Fibroblast of pulmonary artery (primary cell): ENCODE results near the gene PPM1L.

ENCODE experiments used
- DNase-seq: peaks from one replicate; pipeline ENCODE4 v3.0.0-alpha.2; 2010; ENCODE audit warnings: low read depth
- H3K4me3 ChIP-seq: replicated peaks from 2 replicates; pipeline ENCODE4 v1.5.1; 2011; ENCODE audit warnings: low read depth, mild to moderate bottlenecking, control low read depth, low read length, moderate library complexity
- TF ChIP-seq, protein P1 (sequence below): IDR thresholded peaks from 2 replicates; pipeline ENCODE4 v1.5.1; 2011; ENCODE audit warnings: mild to moderate bottlenecking, control low read depth, low read length, inconsistent platforms; ENCODE audit errors: missing control alignments

The PPM1L gene

DNA sequence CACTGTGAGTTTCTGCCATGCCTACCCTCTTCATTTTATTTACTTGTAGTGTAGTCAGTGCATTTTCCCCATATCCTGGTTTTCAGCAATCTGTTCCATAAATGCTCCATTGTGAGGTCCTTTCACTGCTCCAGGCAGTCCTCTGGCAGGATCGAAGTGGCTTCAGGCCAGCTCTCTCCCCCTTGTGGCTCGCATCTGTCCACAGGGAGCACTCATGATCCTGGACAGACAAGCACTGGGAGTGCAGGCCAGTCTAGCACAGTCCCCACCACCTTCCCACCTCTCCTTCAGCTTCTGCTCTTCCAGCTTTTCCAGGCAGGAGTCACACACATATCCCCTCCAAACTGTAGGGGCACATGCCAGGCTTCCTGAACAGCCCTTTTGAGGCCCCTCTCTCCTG, 173.6 kb downstream of the PPM1L start:
- no peak overlapping the region for H3K4me3 ChIP-seq
- TF ChIP-seq, protein P1, sequence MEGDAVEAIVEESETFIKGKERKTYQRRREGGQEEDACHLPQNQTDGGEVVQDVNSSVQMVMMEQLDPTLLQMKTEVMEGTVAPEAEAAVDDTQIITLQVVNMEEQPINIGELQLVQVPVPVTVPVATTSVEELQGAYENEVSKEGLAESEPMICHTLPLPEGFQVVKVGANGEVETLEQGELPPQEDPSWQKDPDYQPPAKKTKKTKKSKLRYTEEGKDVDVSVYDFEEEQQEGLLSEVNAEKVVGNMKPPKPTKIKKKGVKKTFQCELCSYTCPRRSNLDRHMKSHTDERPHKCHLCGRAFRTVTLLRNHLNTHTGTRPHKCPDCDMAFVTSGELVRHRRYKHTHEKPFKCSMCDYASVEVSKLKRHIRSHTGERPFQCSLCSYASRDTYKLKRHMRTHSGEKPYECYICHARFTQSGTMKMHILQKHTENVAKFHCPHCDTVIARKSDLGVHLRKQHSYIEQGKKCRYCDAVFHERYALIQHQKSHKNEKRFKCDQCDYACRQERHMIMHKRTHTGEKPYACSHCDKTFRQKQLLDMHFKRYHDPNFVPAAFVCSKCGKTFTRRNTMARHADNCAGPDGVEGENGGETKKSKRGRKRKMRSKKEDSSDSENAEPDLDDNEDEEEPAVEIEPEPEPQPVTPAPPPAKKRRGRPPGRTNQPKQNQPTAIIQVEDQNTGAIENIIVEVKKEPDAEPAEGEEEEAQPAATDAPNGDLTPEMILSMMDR: no peak
- DNase-seq: peak; percentile 11

DNA sequence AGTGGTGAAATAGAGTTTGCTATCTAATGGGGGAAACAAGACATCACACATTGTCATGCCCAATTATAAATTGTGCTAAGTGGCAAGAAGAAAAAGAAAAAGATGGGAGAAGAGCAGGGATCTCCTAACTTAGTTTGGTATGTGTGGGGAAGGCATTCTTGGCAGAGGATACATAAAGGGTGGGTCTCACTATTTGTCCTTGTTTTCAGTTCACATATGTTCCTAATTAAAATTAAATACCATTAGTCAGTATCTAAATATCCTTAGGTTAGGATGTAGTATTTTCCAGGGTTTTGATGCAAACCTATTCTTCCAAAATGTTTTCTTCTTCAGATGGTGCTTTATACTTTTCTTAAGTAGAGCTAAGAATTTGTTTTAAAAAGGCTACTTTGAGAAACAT, 175.4 kb downstream of the PPM1L start:
- DNase-seq: no peak
- H3K4me3 ChIP-seq: no peak overlapping the region
- TF ChIP-seq, protein P1: no peak

DNA sequence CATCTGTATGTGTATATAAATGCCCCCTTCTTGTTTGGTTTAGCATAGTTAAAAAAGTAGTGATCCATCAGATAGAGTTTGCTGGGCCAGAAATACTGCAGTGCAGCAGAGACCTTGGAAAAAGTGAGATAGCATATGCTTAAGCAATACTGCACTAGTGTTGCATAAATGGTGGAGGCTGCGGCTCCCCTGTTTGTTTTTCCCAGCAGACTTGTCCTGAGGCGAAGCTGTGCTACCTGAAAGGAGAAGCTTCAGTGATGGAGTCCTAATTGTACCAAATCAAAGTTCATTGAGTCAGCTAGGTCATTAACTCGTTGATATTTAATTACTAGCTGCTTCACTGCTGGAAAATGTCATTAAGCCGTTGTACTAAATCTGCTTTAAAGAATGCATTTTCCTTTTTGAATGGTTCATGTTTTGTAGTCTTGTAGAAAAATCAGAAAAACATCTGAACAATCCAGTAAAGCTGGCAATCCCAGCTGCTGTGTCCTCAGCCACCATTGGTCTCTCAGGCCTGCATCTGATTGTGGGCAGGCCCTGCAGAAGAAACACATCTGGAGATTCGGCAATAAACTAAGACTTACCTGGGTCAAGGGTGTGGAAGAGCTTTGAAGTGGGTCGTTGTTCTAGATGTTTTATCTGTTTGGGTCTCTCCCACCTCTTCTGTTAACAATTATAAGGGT, 179.5 kb downstream of the PPM1L start:
- DNase-seq: peak; percentile 19
- TF ChIP-seq, protein P1: no peak
- H3K4me3 ChIP-seq: no peak overlapping the region

DNA sequence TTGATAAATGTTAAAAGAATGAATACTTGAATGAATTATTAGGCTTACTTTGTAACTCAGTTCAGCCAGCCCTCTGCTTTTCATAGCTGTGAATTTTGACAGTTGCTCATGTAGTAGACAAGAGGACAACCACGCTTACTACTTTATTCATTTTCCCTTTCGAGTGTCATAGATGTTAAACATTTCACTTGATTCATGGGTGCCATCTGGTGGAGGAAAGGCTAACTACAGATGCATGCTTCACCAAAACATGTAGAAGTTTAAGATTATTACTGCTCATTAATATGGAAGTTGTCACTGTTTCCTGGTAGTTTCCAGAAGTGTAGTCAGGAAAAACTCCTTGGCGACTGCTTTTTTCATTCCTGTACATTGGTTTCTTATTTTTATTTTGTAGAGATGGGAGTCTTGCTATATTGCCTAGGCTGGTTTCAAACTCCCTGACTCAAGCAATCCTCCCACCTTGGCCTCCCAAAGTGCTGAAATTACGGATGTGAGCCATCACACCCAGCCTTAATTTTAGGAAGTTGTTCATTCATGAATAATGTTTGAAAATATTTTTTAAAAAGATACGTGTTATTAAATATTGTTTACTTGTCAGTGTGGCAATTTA, 186.0 kb downstream of the PPM1L start:
- peak; percentile 83 for DNase-seq
- no peak overlapping the region for H3K4me3 ChIP-seq
- TF ChIP-seq, protein P1: peak; percentile 93

DNA sequence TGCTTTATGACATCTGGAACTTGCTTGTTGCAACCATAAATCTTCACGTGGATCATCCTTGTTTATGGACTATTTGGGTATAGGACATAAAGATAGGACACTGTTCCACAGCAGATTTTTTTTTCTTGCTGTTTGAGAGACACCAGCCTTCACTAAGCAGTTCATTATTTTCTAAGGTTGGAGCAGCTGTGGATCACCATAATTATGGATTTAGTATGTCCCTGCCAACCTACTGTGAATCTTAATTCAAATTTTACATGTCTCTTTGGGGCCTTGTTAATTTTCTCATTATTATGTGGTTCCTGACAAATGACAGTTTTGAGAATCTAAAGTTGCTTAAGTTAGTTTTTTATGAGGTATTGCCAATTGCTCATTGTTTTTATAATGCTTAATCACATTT, 188.0 kb downstream of the PPM1L start:
- no peak for DNase-seq
- TF ChIP-seq, protein P1: no peak

DNA sequence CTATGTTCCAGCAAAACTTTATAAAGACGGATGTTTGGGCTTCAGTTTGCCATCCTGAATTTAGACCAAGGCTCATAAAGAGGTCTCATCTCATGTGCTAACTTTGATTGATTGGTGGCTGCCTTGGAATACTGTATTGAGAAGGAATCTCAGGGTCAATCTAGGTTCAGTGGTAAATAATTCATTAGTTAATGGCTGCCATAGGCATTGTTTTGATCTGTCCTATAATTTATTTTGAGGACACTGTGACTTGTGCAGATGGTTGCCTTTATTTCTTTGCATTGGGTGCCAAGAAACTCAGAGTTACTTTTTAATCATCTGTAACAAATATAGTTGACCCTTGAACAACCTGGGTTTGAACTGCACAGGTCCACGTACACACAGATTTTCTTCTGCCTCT, 189.3 kb downstream of the PPM1L start:
- TF ChIP-seq, protein P1: no peak
- DNase-seq: no peak

More for the DNA sequence above, 188.0 kb downstream of the PPM1L start:
- no peak overlapping the region for H3K4me3 ChIP-seq

DNA sequence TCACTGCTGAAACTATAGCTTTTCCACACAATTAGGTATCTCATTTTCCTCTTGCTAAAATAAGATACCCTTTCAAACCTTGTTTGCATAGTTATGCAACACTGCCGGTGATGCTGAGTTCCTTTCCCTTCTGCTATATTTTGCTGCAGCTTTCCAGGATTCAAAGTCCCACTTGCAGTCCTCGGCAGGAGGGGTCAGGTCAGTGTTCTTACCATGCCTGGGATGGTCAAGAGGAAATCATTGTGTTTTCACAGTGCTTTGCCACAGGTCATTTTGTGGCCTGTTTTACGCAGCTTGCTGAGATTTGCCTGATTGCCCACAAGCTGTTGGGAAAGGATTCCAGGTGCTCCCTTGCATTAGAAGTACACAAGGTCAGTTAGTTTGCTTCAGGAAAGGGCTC, 192.2 kb downstream of the PPM1L start:
- TF ChIP-seq, protein P1: no peak
- no peak for DNase-seq
- no peak overlapping the region for H3K4me3 ChIP-seq

More for the DNA sequence above, 189.3 kb downstream of the PPM1L start:
- H3K4me3 ChIP-seq: no peak overlapping the region
